Caco-2 (cell line): Measurements from ENCODE around the gene HPS1. TPM values are rescaled to one million over a fixed set of nuclear protein-coding genes. Genes with fewer than 3 reads are reported as not detected.
A peak's percentile ranks its signal among the peaks of the same experiment; 100 is the strongest.

ENCODE experiments used
- BruUV-seq: library from RNA; stranded (reverse); fragments of 400-500 nt; replicated peaks from 2 replicates; lab custom pipeline; 2021; lab: Mats Ljungman, UMichigan
- CTCF ChIA-PET: fragments of 300-600 bp; sonication (Branson Sonifier 250); formaldehyde crosslinking; loops from one replicate; lab custom pipeline; 2022; ENCODE audit warnings: antibody characterized with exemption; lab: Charles Lee
- POLR2A ChIA-PET: fragments of 300-600 bp; sonication (Branson Sonifier 250); formaldehyde crosslinking; loops from one replicate; lab custom pipeline; 2022; ENCODE audit warnings: antibody characterized with exemption; lab: Charles Lee
- DNase-seq, 2 experiments: peaks; one replicate each; pipeline versions ENCODE4 v3.0.0 to v3.0.0-alpha.2; 2020 to 2022
- H3K27me3 ChIP-seq: replicated peaks from 2 replicates; pipeline ENCODE4 v1.6.0; 2011; ENCODE audit warnings: low read length; ENCODE audit not compliant: control insufficient read depth, insufficient read depth
- H3K36me3 ChIP-seq: 2 replicates; pipeline ENCODE4 v1.5.1; 2011; ENCODE audit warnings: low read length; ENCODE audit not compliant: control insufficient read depth, insufficient read depth
- H3K4me1 ChIP-seq: fragments of 250-450 bp; sonication (Bioruptor Pico); 2 replicates; pipeline ENCODE4 v1.5.1; 2020; ENCODE audit warnings: mild to moderate bottlenecking
- H3K4me3 ChIP-seq: 2 replicates; pipeline ENCODE4 v1.5.1; 2011; ENCODE audit warnings: low read depth, mild to moderate bottlenecking, control low read depth, low read length
- H3K9me3 ChIP-seq: fragments of 250-450 bp; sonication (Bioruptor Pico); 2 replicates; pipeline ENCODE4 v1.5.1; 2020; ENCODE audit warnings: mild to moderate bottlenecking, moderate library complexity
- H3K27ac Mint-ChIP-seq: one replicate; pipeline ENCODE4 v1.8.0; 2022; ENCODE audit warnings: mixed read lengths; ENCODE audit not compliant: unreplicated experiment
- H3K27me3 Mint-ChIP-seq: one replicate; pipeline ENCODE4 v1.8.0; 2022; ENCODE audit warnings: mixed read lengths; ENCODE audit not compliant: insufficient read depth, unreplicated experiment
- H3K36me3 Mint-ChIP-seq: one replicate; pipeline ENCODE4 v1.8.0; 2022; ENCODE audit warnings: mild to moderate bottlenecking, mixed read lengths; ENCODE audit not compliant: insufficient read depth, unreplicated experiment
- H3K4me1 Mint-ChIP-seq: one replicate; pipeline ENCODE4 v1.8.0; 2022; ENCODE audit warnings: low read depth, mixed read lengths; ENCODE audit not compliant: unreplicated experiment
- H3K4me3 Mint-ChIP-seq: one replicate; pipeline ENCODE4 v1.8.0; 2022; ENCODE audit warnings: mild to moderate bottlenecking, moderate library complexity, mixed read lengths; ENCODE audit not compliant: unreplicated experiment
- H3K9me3 Mint-ChIP-seq: one replicate; pipeline ENCODE4 v1.8.0; 2022; ENCODE audit warnings: mixed read lengths; ENCODE audit not compliant: unreplicated experiment
- intact Hi-C: fragments of 100-400 bp; cut with micrococcal nuclease; formaldehyde crosslinking; loops from one replicate; pipeline ENCODE4 v1.10.0; 2022; ENCODE audit not compliant: unreplicated experiment
- total RNA-seq: library from RNA; stranded (reverse); gene quantifications from 2 replicates; pipeline ENCODE4 v1.2.3, GENCODE V29; 2022
- TF ChIP-seq, protein P1 (sequence below), 2 experiments: fragments of 200-600 bp in 1 of 2; IDR thresholded peaks; 1 replicate in 1 of 2; 2 replicates in 1 of 2; pipeline versions ENCODE4 v1.5.1 to v1.8.0; 2011 to 2022; ENCODE audit warnings: antibody characterized with exemption in 1 of 2, control low read depth in 1 of 2, inconsistent platforms in 1 of 2, low read depth in 1 of 2, low read length in 1 of 2, mild to moderate bottlenecking in 1 of 2, moderate library complexity in 1 of 2; ENCODE audit not compliant: insufficient read depth in 1 of 2, severe bottlenecking in 1 of 2, unreplicated experiment in 1 of 2

Gene HPS1
- total RNA-seq, 1 experiment from 2014 or later = 51.9 TPM

DNA sequence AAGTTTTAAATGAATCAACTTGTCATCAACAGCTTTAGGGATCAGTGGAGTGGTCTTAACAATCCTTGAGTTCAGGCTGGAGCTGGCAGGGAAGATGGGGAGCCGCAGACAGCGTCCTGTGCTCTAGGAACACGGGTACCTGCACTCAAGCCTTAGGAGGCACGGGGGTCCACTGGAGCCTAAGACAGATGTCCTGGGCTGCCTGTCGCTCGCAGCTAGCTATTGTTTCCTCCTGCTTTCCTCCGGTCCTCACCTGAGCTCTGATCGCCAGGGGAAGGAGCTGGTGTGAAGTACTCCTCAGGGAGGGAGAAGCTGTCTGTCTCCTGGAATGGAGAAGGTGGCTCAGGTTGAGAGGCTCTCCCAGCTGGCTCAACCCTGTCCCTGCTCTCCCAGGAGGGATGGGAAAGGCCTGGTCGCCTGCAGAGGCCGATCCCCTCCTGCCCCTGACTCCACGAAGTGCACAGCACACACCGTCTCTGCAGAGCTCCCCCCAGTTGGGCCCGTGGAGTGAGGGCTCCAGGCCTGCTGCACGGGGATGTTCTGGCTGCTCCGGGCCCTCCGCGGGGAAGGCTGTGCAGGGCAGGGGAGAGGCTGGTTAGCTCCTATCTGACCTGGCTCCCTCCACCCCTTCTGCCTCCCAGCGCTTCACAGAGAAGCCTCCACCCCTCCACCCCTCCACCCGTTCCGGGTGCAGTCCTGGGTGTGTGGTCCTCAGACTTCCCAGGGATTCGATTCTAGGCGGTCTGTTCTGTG lies 17.2 kb downstream of the HPS1 start:
- H3K4me1 Mint-ChIP-seq = no peaks in the 10 kb centered on the region
- no peak overlapping the region for H3K4me3 ChIP-seq
- no TSS peak for BruUV-seq
- TF ChIP-seq, protein P1, sequence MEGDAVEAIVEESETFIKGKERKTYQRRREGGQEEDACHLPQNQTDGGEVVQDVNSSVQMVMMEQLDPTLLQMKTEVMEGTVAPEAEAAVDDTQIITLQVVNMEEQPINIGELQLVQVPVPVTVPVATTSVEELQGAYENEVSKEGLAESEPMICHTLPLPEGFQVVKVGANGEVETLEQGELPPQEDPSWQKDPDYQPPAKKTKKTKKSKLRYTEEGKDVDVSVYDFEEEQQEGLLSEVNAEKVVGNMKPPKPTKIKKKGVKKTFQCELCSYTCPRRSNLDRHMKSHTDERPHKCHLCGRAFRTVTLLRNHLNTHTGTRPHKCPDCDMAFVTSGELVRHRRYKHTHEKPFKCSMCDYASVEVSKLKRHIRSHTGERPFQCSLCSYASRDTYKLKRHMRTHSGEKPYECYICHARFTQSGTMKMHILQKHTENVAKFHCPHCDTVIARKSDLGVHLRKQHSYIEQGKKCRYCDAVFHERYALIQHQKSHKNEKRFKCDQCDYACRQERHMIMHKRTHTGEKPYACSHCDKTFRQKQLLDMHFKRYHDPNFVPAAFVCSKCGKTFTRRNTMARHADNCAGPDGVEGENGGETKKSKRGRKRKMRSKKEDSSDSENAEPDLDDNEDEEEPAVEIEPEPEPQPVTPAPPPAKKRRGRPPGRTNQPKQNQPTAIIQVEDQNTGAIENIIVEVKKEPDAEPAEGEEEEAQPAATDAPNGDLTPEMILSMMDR (IDR thresholded peaks at IDR 0.05; ENCODE audit: insufficient read depth in 1 of 2, low read depth in 1 of 2, low read length in 1 of 2, severe bottlenecking in 1 of 2, unreplicated experiment in 1 of 2) = no peak
- no peaks in the 10 kb centered on the region for H3K27me3 Mint-ChIP-seq
- peaks cover 1% of the 10 kb centered on the region for H3K36me3 ChIP-seq
- no peak overlapping the region for H3K4me3 Mint-ChIP-seq
- no peak overlapping the region for H3K27ac Mint-ChIP-seq
- ChIA-PET POLR2A (no interaction called here), CTCF (no interaction called here)
- DNase-seq = no peak
- no peaks in the 10 kb centered on the region for H3K27me3 ChIP-seq
- no peaks in the 10 kb centered on the region for H3K4me1 ChIP-seq
- intact Hi-C loops = no loop called here
- H3K9me3 ChIP-seq = no peaks in the 10 kb centered on the region
- H3K9me3 Mint-ChIP-seq = no peaks in the 10 kb centered on the region
- peaks cover 9% of the 10 kb centered on the region for H3K36me3 Mint-ChIP-seq

DNA sequence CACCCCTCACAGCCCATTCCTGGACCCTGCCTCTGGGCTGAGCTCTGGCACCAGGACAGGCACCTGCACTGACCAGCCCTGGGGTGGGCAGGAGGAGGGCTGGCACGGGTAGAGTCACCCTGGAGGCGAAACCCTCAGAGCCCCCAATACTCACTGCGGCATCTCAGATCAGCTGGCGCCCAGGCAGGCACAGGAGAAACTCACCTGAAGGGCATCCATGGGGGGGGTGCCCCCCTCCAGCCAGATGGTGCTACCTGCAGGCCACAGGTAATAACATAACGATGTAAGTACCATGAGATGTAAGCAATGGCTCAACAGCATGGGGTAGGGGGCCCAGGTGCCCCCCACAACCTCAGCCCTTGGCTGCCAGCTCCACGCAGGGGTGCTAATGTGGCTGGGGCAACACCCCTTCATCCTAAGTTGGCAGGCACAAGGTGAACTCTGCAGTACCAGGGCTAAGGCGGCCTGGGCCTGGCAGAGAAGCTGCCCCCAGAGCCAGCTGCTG lies 19.7 kb downstream of the HPS1 start:
- Histone ChIP-seq H3K27me3 (no peaks in the 10 kb centered on the region), H3K9me3 (no peaks in the 10 kb centered on the region), H3K4me1 (no peaks in the 10 kb centered on the region), H3K36me3 (no peaks in the 10 kb centered on the region; the same call in none of the 2 replicates), H3K4me3 (no peak overlapping the region)
- ChIA-PET CTCF (no interaction called here), POLR2A (no interaction called here)
- Mint-ChIP-seq H3K4me3 (no peak overlapping the region), H3K9me3 (no peaks in the 10 kb centered on the region), H3K27ac (no peak overlapping the region), H3K36me3 (peaks cover 9% of the 10 kb centered on the region), H3K4me1 (no peaks in the 10 kb centered on the region), H3K27me3 (no peaks in the 10 kb centered on the region)
- intact Hi-C loops = no loop called here
- TF ChIP-seq, protein P1 (IDR thresholded peaks at IDR 0.05; ENCODE audit: insufficient read depth in 1 of 2, low read depth in 1 of 2, low read length in 1 of 2, severe bottlenecking in 1 of 2, unreplicated experiment in 1 of 2) = no peak
- DNase-seq = no peak
- no TSS peak for BruUV-seq

DNA sequence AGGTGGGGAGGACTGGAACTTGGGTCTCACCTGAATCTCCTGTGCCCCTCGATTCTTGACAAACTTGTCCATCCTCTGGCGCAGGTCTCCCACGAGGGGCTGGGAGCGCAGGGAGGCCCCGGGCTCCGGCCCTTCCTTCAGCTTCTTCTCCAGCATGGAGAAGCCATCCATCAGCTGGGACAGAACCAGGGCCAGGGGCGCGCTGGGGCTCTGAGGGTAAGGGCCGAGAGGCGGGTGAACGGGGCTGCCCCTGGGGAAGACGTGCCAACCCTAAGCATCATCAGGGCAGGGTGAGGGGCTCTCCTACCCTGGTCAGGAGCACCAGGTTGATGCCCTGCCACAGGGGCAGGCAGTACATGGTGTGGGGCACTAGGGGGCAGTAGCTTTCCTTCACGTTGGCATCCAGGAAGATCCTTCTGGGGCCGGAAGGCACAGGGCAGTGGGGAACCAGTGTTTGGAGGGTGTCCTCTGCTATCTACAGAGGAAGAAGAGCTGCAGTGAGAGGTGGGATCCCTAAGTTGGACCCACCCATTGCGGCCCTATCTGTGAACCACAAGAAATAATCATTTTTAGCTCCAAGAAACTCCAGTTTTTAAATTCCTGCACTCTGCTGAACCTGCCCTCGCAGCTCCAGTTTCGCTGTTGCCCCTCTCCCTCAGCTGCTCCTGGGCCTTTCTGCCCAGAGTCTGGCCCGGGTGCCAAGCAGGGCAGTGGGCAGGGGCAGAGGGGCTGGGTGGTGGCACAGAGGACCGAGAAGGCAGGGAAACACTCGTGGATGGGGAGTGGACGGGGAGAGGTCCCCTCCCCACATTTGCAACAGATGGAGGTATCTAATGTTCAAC lies 21.0 kb downstream of the HPS1 start:
- intact Hi-C loops = no loop called here
- Mint-ChIP-seq H3K27ac (no peak overlapping the region), H3K4me3 (no peak overlapping the region), H3K9me3 (no peaks in the 10 kb centered on the region), H3K4me1 (no peaks in the 10 kb centered on the region), H3K36me3 (peaks cover 5% of the 10 kb centered on the region), H3K27me3 (no peaks in the 10 kb centered on the region)
- H3K4me1 ChIP-seq = no peaks in the 10 kb centered on the region
- H3K36me3 ChIP-seq = no peaks in the 10 kb centered on the region
- no TSS peak for BruUV-seq
- DNase-seq = peak in 1 of 2 experiments; percentile 63
- no peaks in the 10 kb centered on the region for H3K27me3 ChIP-seq
- TF ChIP-seq, protein P1 (IDR thresholded peaks at IDR 0.05; ENCODE audit: insufficient read depth in 1 of 2, low read depth in 1 of 2, low read length in 1 of 2, severe bottlenecking in 1 of 2, unreplicated experiment in 1 of 2) = peak; percentile 65 to 68
- ChIA-PET POLR2A (no interaction called here), CTCF (interaction anchor here (1.0 to 1.1 kb wide), 2 partner anchors 42 to 56 kb away, joined by 3 to 5 read pairs; no protein-coding TSS in a partner anchor)
- no peak overlapping the region for H3K4me3 ChIP-seq
- no peaks in the 10 kb centered on the region for H3K9me3 ChIP-seq
